Measurements from ENCODE around the gene NR3C1.

Gene NR3C1

GRCh38 chr5:143426437-143426991 lies 23.0 kb upstream of the NR3C1 start:
- in situ Hi-C loops (cut with MboI; ENCODE audit: low sequenced_read_pairs), result no loop called here

GRCh38 chr5:143425835-143426234 lies 22.3 kb upstream of the NR3C1 start:
- in situ Hi-C loops (cut with MboI; ENCODE audit: low sequenced_read_pairs), result no loop called here

- in situ Hi-C loops (cut with MboI; ENCODE audit: low sequenced_read_pairs), result no loop called here
Measured at GRCh38 chr5:143418140-143418866, 14.8 kb upstream of the NR3C1 start.

DNA sequence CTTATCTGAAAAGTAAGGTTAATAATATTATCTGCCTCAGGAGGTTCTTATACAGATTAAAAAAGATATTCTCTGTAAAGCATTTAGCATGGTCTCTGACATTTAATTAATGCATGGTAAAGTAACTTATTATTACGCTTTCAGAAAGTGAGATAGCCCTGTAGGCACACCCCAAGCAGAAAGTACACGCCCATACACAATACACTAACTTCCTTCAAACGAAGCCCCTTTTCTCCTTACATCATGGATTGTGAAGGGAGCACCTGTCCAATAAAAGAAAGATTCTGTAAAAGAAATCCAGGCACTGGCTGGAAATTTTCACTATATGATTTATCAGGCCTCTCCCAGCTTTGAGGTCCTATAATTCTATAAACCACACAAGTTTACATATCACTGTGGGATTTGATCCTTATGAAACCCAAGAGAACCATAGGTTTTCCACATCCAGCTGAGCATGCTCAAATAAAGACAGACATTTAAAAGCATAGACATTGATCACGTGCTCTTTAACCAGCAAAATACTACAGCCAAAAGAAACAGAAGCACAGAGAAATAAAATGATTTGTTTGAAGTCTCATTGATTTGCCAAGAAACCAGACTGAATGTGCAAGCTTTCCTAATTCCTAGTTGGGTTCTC lies 14.1 kb upstream of the NR3C1 start:
- in situ Hi-C loops (cut with MboI; ENCODE audit: low sequenced_read_pairs), result no loop called here

DNA sequence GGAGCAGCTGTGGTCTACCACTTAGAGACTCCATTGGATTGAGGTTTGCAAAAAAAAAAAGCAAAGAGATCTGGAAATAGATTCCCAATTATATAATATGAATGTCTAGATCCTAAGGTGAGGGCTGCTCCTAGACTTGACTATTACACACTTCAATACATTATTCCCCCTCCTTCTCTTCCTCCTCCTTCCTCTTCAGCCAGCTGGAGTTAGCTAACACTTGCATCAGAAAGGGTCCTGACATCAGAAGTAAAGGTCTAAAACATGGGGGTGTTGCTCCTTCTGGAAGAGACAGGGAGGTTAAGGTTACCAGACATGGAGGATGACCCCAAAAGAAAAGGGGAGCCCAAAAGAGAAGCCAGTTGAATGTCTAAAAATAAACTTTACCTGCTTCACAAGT lies 12.9 kb upstream of the NR3C1 start:
- in situ Hi-C loops (cut with MboI; ENCODE audit: low sequenced_read_pairs), result no loop called here

- in situ Hi-C loops (cut with MboI; ENCODE audit: low sequenced_read_pairs), result no loop called here
Measured at GRCh38 chr5:143413958-143414669, 10.6 kb upstream of the NR3C1 start.

DNA sequence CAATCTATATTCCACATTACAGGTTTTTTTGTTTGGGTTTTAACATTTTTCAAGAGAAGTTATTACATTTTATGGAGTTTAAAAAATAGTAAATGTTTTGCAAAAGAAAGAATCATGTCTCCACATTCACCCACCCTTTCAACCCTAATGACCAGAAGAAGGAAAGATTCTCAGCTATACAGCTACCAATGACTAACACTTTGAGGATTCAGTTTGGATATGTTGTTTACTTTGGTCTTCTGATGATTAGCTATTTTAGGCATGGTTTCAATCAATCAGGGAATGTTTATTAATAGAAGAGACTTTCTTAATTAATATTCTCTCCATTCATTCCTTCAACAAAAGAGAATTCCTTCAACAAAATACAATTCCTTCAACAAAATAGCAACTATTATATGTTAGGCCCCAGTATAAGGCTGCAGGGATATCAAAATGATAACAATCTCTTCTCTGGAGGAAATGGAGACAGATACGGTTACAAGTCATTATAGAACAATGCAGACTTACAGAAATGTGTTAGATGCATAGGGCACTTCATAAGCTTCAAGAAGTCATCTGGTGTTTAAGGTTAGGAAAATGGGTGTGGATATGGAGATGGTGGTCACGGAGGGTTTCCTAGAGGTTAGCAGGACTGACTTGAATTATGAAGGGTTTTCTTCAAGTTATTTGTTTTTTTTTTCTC lies 9.3 kb upstream of the NR3C1 start:
- in situ Hi-C loops (cut with MboI; ENCODE audit: low sequenced_read_pairs), result no loop called here

DNA sequence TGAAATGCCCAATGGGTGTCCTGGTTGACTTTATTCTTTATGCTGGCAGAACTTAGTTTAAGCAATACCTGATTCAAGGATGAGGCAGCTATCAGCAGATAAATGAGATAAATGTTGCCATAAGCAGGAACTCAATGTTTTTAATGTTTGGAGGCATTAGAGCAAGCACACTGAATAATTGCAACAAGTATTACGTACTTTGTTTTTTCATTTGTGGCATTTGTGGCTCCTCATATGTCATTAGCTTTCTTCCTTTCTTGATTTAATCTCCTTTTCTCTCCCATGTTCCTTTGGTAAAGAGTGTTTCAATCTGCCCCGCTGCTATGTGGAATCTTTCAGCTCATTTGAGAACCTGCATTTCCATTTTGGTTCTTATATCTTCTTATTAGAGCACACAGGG lies 6.4 kb upstream of the NR3C1 start:
- in situ Hi-C loops (cut with MboI; ENCODE audit: low sequenced_read_pairs), result no loop called here

DNA sequence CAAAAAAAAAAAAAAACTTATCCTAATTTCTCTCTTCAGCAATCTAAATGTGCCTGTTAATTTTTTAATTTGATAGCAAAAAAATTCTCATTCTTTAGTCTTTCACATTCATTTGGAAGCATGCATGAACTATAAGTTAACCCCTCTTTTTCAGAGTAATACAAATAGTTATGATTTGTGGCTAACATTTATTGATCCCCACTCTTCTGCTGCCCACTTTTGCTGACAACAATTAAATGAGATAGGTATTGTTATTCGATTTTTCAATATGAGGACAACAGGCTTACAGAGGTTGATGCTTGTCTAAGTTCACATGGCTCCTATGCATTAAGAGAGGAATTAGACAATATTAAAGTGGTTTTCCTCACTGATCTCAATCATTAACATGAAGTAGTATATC lies 2.9 kb upstream of the NR3C1 start:
- in situ Hi-C loops (cut with MboI; ENCODE audit: low sequenced_read_pairs), result no loop called here

DNA sequence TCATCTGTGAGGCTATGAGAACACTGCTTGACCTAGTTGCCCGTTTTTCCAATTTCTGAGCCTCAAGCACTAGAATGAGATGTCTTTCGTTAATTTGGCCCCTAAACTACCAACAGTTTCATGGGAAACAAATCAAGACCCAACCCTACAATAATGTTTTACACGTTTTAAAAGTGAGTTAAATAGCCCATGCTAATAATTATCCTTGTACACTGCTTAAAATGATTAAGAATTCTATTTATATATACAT lies 2.3 kb upstream of the NR3C1 start:
- in situ Hi-C loops (cut with MboI; ENCODE audit: low sequenced_read_pairs), result no loop called here

GRCh38 chr5:143405063-143405848 lies 1.8 kb upstream of the NR3C1 start:
- in situ Hi-C loops (cut with MboI; ENCODE audit: low sequenced_read_pairs), result no loop called here

DNA sequence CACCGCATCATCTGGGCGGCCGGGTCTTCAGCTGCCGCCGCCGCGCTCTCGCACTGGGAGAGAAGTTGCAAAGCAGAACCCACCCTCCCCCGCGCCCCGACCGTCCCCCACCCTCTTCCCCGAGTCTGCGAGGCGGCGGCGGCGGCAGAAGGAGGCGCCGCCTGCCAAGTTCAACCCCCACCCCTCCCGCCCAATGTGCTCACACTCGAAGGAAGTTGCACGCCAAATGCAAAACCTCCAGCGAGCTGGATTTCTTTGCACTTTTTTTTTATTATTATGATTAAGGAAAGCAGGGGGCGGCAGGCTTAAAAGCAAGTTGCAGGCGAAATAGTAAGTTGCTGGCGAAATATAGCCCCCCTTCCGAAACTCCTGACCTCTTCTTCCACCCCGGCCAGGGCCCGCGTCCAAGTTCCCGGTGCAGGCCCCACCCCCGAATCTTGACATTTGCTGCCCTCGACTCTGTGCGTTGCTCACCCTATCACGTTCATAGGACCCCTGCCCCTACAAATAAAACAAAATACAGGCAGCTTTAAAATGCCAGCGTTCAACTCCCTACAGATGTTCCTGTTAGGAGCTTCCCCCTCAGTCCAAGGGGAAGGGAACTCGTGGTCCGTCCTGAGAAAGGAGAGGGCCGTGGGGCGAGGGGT lies 1.1 kb upstream of the NR3C1 start:
- in situ Hi-C loops (cut with MboI; ENCODE audit: low sequenced_read_pairs), result no loop called here

DNA sequence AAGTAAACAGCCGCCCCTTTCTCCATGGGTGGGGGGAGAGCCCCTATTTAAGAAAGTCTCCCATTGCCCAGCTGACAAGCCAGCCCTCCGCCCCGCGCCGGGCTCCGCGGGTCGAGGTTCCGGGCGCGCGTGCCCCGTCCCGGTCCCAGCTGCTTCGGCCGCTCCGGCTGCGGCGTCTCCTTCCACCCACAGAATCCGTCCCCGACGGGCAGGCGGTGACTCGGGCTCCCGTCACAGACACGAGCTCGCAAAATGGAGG lies 223 bp downstream of the NR3C1 start:
- in situ Hi-C loops (cut with MboI; ENCODE audit: low sequenced_read_pairs), result no loop called here

DNA sequence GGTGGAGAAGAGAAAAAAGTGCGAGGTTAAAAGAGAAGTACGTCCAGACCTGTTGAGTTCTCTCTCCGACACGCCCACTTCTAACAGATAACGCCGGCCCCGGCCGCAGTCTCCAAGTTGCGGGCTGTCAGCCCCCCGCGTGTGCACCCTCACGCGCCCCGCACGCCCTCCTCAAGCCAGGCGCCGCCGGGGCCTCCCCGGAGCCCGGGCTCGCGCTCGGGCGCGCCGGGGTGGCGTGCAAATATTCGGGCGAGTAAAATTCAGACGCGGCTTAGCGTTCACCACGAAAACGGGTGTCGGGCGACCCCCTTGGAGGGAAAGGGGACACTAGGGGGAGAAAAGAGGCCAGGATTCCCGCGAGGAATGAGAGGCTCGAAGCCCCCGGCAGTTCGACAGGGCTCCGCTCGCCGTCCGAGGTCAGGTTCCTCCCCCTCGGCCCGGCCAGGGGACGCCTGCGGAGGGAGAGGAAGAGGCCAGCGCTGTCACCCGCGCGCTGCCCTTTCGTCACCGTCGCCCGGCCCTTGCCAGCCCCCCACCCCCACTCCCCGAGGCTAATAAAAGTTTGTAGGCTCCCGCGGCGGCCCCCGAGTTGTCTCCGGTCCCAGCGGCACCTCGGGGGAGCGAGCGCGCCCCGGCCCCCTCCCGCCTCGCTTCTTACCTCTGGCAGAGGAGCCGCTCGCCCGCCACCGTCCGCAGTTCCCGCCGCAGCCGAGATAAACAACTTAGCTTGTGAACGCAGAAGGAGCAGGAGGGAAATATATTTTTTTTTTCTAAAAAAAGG lies 743 bp downstream of the NR3C1 start:
- in situ Hi-C loops (cut with MboI; ENCODE audit: low sequenced_read_pairs), result no loop called here

DNA sequence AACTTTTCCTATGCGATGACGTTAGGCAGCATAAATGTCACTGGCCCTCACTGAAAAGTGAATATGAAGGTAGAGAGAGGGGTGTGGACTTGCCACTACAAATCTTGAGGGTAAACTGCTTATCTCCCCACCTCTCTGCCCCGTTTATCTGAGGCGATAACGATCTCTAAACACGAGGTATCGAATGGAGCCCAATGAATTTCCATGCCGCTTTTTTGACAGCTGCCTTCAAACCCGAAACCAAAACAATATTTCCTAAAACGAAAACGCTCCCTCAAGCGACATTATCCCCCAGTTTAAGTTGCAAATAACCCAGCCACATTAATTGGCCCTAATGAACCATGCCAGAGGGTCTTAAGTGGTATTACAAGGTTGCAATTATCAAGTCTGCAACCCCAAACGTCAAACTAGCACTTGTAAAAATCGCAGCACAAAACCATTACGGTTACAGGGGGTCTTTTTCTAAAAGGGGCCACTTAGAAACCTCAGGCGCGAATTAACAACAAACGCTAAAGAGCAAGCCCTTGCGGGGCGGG lies 1.4 kb downstream of the NR3C1 start:
- in situ Hi-C loops (cut with MboI; ENCODE audit: low sequenced_read_pairs), result no loop called here

GRCh38 chr5:143401227-143402016 lies 2.1 kb downstream of the NR3C1 start:
- in situ Hi-C loops (cut with MboI; ENCODE audit: low sequenced_read_pairs), result no loop called here

- in situ Hi-C loops (cut with MboI; ENCODE audit: low sequenced_read_pairs), result no loop called here
Measured at GRCh38 chr5:143400541-143401226, 2.8 kb downstream of the NR3C1 start.

Data from HL-60/S4 (cell line).